Psoas muscle (tissue), 8 donors: ENCODE data around the gene C1D. TPM values are rescaled to one million over a fixed set of nuclear protein-coding genes. Genes with fewer than 3 reads are reported as not detected.
A peak's percentile ranks its signal among the peaks of the same experiment; 100 is the strongest.

Source experiments
- ATAC-seq, 4 donors: fragments of 200-7000 bp; cut with Tn5 transposase; one replicate each; pipeline ENCODE4 v1.9.1; 2020; ENCODE audit warnings: moderate library complexity in 3 of 4, mild to moderate bottlenecking in 2 of 4
- DNase-seq, 2 donors: peaks; one replicate each; pipeline ENCODE4 v3.0.0-alpha.2; 2020
- H3K27ac ChIP-seq: fragments of 200-600 bp; one replicate; pipeline ENCODE4 v1.8.0; 2022
- H3K27me3 ChIP-seq, 3 donors: fragments of 200-600 bp in 1 of 3; one replicate each; pipeline versions ENCODE4 v1.6.1 to v1.8.0; 2013 to 2022; ENCODE audit warnings: low read length in 2 of 3, mild to moderate bottlenecking in 2 of 3, moderate library complexity in 1 of 3; ENCODE audit not compliant: insufficient read depth in 3 of 3
- H3K36me3 ChIP-seq, 2 donors: fragments of 200-600 bp in 1 of 2; one replicate each; pipeline versions ENCODE4 v1.6.1 to v1.8.0; 2013 to 2022; ENCODE audit warnings: low read depth in 1 of 2, mild to moderate bottlenecking in 1 of 2, moderate library complexity in 1 of 2; ENCODE audit not compliant: insufficient read depth in 1 of 2
- H3K4me1 ChIP-seq: fragments of 200-600 bp; one replicate; pipeline ENCODE4 v1.8.0; 2022
- H3K4me3 ChIP-seq: fragments of 200-600 bp; one replicate; pipeline ENCODE4 v1.8.0; 2022; ENCODE audit warnings: mild to moderate bottlenecking
- H3K9me3 ChIP-seq: fragments of 200-600 bp; one replicate; pipeline ENCODE4 v1.8.0; 2022
- WGBS, 3 donors: extraction: QIAGEN DNeasy Blood & Tissue Kit; methylation state at CpG; one replicate each; pipeline versions ENCODE4 v1.1.6 to v1.1.7; 2013; 5-methylcytosine and 5-hydroxymethylcytosine counted together
- intact Hi-C, 2 donors: fragments of 100-400 bp; cut with DNase I; formaldehyde crosslinking; loops; one replicate each; pipeline versions ENCODE4 v1.11.0 to v1.14.2; 2022
- polyA plus RNA-seq, 3 donors: library from polyadenylated mRNA; stranded (reverse); fragments of 200-250 nt; gene quantifications; one replicate each; pipeline ENCODE4 v1.2.3, GENCODE V29; 2013
- total RNA-seq, 4 donors: library from RNA; stranded (reverse); fragmentation: NEBNext Ultra II Directional in 2 of 4; extraction: Animal tissue kit (Norgen Biotek cat#: 25700) in 2 of 4; gene quantifications; one replicate each; pipeline versions ENCODE4 v1.2.1 to v1.2.4, GENCODE V29; 2021 to 2023
- TF ChIP-seq, protein P1 (sequence below): fragments of 200-600 bp; IDR thresholded peaks from one replicate; pipeline ENCODE4 v1.8.0; 2022; ENCODE audit warnings: antibody characterized with exemption
- donor health status: healthy with polysubstance abuse.
- donor health status: DM: no; HTN: no; CAD: no; lungs with moderate emphysema.
- donor health status: Bipolar disorder and iron deficiency.
- donor health status: healthy.
- donor health status: DM: yes; HTN: yes; CAD: no.
- donor health status: DM: no; HTN: no; CAD: no.
- donor health status: DM: no; HTN: no; CAD: no.
- donor health status: DM: yes; HTN: yes; CAD: no.

C1D gene
- total and polyA plus RNA-seq, 7 donors: 13.0 to 42.5 (median 18.5) TPM

DNA sequence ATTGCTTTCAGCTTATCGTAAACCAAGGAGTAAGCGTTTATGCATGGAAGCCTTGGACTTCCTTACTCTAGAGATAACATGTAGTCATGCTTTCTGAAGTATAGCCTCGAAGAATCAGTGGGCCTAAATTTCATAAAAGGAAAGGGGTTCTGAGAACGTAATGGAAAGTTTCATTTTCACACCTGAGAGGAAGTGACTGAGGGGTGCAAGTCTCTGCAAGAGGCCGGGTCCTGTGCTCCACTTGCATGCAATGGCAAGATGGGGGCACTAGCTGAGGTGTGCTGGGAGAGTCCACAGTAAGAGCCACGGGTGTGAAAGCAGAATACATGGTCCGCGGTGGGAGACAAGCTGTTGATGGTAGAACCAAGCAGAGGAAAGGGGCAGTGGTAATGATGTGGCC lies 36.5 kb upstream of the C1D start:
- 90 to 95% (median 92%) methylated on average over 8 of the region's 8 CpGs for WGBS, 3 donors

DNA sequence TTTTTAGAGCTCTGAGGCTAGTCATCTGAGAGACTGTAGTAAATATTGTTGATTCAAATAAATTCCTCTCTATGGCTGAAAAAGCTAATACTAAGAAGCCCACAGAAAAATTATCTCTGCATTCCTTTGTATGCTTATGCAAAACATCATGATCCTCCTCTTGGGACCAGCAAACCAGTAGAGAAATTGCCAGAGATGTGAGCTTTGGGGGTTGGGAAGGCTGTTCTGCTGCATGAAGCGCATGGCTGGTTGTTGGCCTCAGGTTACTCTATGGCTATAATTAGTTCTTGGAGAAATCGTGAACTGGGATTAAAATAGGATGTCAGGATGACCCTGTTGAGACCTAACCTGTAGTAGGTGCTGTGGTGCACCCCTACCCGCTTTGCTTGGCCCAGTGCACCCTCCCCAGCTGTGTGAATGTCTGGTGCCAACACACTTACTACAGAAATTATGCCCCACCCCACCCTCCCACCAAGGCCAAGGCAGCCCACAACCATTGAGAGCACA lies 35.5 kb upstream of the C1D start:
- intact Hi-C loops: no loop called here
- no peak for DNase-seq
- no peaks in the 10 kb centered on the region for H3K27me3 ChIP-seq
- H3K9me3 ChIP-seq: no peaks in the 10 kb centered on the region
- ATAC-seq: peak in 3 of 4 donors; percentile 68 to 83 (median 78)
- no peak overlapping the region for H3K4me3 ChIP-seq
- WGBS, 3 donors: 17 to 42% (median 32%) methylated on average over 3 of the region's 3 CpGs
- peaks cover 15% of the 10 kb centered on the region for H3K4me1 ChIP-seq
- no peaks in the 10 kb centered on the region for H3K36me3 ChIP-seq
- no peak overlapping the region for H3K27ac ChIP-seq
- TF ChIP-seq, protein P1, sequence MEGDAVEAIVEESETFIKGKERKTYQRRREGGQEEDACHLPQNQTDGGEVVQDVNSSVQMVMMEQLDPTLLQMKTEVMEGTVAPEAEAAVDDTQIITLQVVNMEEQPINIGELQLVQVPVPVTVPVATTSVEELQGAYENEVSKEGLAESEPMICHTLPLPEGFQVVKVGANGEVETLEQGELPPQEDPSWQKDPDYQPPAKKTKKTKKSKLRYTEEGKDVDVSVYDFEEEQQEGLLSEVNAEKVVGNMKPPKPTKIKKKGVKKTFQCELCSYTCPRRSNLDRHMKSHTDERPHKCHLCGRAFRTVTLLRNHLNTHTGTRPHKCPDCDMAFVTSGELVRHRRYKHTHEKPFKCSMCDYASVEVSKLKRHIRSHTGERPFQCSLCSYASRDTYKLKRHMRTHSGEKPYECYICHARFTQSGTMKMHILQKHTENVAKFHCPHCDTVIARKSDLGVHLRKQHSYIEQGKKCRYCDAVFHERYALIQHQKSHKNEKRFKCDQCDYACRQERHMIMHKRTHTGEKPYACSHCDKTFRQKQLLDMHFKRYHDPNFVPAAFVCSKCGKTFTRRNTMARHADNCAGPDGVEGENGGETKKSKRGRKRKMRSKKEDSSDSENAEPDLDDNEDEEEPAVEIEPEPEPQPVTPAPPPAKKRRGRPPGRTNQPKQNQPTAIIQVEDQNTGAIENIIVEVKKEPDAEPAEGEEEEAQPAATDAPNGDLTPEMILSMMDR: no peak

More for the DNA sequence above, 36.5 kb upstream of the C1D start:
- Histone ChIP-seq H3K27me3 (no peaks in the 10 kb centered on the region), H3K4me3 (no peak overlapping the region), H3K36me3 (no peaks in the 10 kb centered on the region), H3K9me3 (no peaks in the 10 kb centered on the region), H3K27ac (no peak overlapping the region), H3K4me1 (peaks cover 18% of the 10 kb centered on the region)
- TF ChIP-seq, protein P1: no peak
- ATAC-seq (no peak), DNase-seq (no peak)
- intact Hi-C loops: no loop called here

DNA sequence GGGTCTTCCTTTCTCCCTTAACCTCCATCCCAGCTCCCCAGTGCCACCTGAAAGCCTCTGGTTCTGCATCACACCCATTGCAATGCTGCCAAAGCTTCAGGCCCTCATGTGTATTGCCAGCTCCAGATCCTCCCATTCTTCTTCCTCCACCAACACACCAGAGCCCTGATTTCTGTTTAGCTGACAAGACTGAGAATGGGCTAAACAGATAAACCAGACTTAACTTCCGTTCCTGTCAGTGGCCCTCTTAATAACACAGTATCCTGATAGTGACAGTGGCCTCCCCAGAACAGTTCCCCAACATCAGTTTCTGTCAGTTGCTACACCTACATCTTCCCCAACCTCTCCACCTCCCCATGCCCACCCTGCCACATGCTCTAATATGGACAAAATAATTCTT lies 31.3 kb upstream of the C1D start:
- no peak for DNase-seq
- H3K27ac ChIP-seq: no peak overlapping the region

DNA sequence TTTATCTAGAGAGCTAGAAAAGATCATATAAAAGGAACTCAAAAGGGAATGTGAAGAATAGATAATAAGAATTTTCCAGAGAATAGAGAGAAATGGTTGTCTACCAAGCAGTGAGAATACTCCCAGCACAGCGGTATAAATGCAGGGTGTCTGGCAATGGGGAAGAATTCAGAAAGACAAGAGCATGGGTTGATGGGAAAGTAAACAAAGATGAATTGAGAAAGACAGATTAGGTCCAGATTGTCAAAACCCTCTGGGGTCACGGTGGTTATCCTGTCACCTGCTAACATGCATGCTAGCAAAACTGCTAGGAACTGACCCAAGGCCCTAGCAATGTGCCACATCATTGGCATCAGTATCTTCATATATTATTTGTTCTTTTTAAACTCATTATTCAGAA lies 30.8 kb upstream of the C1D start:
- ATAC-seq (no peak), DNase-seq (no peak)
- Histone ChIP-seq H3K27me3 (no peaks in the 10 kb centered on the region), H3K4me3 (no peak overlapping the region), H3K27ac (no peak overlapping the region), H3K9me3 (no peaks in the 10 kb centered on the region), H3K4me1 (peaks cover 7% of the 10 kb centered on the region), H3K36me3 (no peaks in the 10 kb centered on the region)
- WGBS, 3 donors: 85 to 95% (median 87%) methylated on average over 2 of the region's 2 CpGs
- TF ChIP-seq, protein P1: no peak
- intact Hi-C loops: no loop called here

More for the DNA sequence above, 31.3 kb upstream of the C1D start:
- Histone ChIP-seq H3K4me3 (no peak overlapping the region), H3K9me3 (no peaks in the 10 kb centered on the region), H3K36me3 (no peaks in the 10 kb centered on the region), H3K27me3 (no peaks in the 10 kb centered on the region), H3K4me1 (peaks cover 9% of the 10 kb centered on the region)
- intact Hi-C loops: no loop called here
- TF ChIP-seq, protein P1: no peak
- 67 to 94% (median 82%) methylated on average over 1 of the region's 1 CpG for WGBS, 3 donors
- no peak for ATAC-seq

DNA sequence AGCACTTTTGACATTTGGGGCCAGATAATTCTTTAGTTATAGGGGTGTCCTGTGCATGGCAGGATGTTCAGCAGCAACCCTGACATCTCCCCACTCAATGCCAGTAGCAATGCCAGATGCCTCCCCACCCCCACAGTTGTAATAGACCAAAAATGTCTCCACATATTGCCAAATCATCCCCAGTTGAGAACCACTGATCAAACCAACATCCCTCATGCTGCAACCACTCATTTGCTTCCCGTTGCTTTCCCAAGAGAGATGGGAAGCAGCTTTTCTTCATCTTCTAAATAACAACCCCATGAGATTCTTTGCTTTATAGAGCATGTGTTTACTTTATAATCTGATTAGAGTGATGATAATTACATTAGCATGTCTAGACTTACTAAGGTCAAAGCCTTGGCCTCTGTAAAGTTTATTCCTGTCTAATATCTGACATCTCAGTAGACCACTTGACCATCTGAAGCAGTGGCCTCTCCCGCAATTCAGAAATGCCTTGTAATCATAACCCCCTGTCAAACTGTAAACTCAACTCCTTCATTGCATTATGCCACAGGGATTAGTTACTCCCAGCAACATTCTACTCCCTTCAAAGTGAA lies 28.7 kb upstream of the C1D start:
- no peaks in the 10 kb centered on the region for H3K9me3 ChIP-seq
- 63 to 68% (median 68%) methylated on average over 2 of the region's 2 CpGs for WGBS, 3 donors
- H3K27ac ChIP-seq: no peak overlapping the region
- intact Hi-C loops: no loop called here
- ATAC-seq (no peak), DNase-seq (no peak)
- H3K4me1 ChIP-seq: no peaks in the 10 kb centered on the region
- TF ChIP-seq, protein P1: no peak
- no peak overlapping the region for H3K4me3 ChIP-seq
- H3K36me3 ChIP-seq: no peaks in the 10 kb centered on the region
- H3K27me3 ChIP-seq: no peaks in the 10 kb centered on the region
